PC-9 (cell line): ENCODE data around the gene KTI12.

ENCODE experiments used
- CTCF ChIP-seq: fragments of 200-600 bp; sonication (generic); conservative IDR thresholded peaks from 2 replicates; pipeline ENCODE4 v1.6.1; 2017; ENCODE audit warnings: mixed run types, antibody characterized with exemption, mild to moderate bottlenecking, moderate library complexity
- EZH2 ChIP-seq: fragments of 200-600 bp; sonication (generic); IDR thresholded peaks from 2 replicates; pipeline ENCODE4 v1.8.0; 2017; ENCODE audit warnings: antibody characterized with exemption, low read depth

DNA sequence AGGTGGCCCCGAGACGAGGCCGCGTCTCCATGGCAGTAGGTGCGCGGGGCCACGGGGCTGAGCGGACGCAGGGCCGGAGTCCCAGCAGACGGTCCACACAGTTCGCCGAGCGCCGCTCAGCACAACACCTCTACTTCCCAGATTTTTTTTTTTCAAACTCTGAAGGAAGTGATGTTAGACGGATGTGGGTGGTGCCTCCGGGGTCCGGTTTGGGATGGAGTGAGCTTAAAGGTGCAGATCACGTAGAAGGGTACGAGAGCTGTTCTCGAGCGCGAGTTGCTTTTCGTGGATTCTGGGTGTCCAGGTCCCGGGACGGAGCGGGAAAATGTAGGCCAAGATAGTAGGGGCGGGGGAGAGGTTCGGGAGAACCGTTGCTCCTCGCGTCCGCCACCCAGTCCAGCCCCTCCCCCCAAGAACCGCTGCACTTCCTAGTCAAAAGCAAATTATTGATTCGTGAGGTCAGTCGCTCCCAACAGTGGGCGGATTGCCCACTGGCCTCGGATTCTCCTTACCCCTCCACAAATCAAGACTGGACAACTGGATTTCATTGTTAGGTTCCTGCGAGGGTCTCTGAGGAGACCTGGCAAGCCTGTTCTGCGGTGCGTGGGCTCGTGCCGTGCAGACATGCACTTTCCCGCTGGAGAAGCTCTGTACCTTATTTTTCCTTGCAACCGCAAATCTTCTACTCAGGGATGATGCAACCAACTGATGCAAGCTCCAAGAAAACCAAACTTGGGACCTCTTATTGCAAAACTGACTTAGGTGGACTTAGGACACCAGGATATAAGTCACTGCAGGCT lies 21.7 kb upstream of the KTI12 start, which contains the start of gene TXNDC12:
- no peak for TF ChIP-seq EZH2
- no peak for TF ChIP-seq CTCF
